Astrocyte of the cerebellum (primary cell): Measurements from ENCODE around the gene TTLL5.

Experiments used
- DNase-seq: peaks from one replicate; pipeline ENCODE4 v3.0.0-alpha.2; 2011; ENCODE audit warnings: low read depth
- H3K4me3 ChIP-seq: 2 replicates; pipeline ENCODE4 v1.5.1; 2011; ENCODE audit warnings: mild to moderate bottlenecking, low read depth, low read length, moderate library complexity
- in situ Hi-C: cut with HindIII; loops from 2 replicates; pipeline ENCODE4 v1.10.0; 2017; ENCODE audit warnings: low sequenced_read_pairs
- TF ChIP-seq, protein P1 (sequence below): IDR thresholded peaks from 2 replicates; pipeline ENCODE4 v1.5.1; 2012; ENCODE audit warnings: low read length, low read depth, moderate library complexity, mild to moderate bottlenecking; ENCODE audit errors: missing control alignments

The TTLL5 gene

GRCh38 chr14:75636100-75636692 lies 24.9 kb upstream of the TTLL5 start:
- TF ChIP-seq, protein P1, sequence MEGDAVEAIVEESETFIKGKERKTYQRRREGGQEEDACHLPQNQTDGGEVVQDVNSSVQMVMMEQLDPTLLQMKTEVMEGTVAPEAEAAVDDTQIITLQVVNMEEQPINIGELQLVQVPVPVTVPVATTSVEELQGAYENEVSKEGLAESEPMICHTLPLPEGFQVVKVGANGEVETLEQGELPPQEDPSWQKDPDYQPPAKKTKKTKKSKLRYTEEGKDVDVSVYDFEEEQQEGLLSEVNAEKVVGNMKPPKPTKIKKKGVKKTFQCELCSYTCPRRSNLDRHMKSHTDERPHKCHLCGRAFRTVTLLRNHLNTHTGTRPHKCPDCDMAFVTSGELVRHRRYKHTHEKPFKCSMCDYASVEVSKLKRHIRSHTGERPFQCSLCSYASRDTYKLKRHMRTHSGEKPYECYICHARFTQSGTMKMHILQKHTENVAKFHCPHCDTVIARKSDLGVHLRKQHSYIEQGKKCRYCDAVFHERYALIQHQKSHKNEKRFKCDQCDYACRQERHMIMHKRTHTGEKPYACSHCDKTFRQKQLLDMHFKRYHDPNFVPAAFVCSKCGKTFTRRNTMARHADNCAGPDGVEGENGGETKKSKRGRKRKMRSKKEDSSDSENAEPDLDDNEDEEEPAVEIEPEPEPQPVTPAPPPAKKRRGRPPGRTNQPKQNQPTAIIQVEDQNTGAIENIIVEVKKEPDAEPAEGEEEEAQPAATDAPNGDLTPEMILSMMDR: no peak
- in situ Hi-C loops: no loop called here
- H3K4me3 ChIP-seq: no peak overlapping the region
- DNase-seq: no peak

DNA sequence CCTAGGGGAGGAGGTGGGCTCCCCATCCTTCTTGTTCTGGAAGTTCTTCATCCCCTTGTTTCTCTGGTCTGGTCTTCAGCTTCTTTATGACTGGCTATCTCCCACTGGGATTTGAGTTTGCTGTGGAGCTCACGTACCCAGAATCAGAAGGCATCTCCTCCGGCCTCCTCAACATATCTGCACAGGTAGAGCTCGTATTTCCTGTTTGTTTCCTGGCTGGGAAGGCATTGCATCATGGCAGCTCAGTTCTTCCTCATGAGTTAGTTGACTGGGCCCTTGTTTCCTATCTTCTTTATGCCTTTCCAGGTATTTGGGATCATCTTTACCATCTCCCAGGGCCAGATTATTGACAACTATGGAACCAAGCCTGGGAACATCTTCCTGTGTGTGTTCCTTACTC lies 20.2 kb upstream of the TTLL5 start:
- TF ChIP-seq, protein P1: no peak
- H3K4me3 ChIP-seq: no peak overlapping the region
- in situ Hi-C loops: no loop called here
- no peak for DNase-seq

DNA sequence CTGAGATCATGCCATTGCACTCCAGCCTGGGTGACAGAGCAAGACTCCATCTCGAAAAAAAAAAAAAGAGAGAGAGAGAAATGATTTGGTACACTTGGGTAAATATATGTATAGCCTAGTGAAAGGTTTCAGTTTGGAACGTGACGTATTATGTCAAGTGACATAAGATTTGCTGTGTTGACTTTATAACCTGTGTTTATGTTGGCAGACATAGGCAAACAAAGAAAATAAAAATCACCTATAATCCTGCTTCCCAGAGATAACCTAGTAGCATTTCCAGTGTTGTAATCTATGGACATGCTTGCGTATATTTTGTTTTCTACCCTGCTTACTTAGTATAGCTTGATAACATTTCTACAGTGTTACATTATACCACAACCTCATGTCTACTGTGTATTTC lies 17.1 kb upstream of the TTLL5 start:
- TF ChIP-seq, protein P1: no peak
- in situ Hi-C loops: no loop called here
- DNase-seq: no peak
- no peak overlapping the region for H3K4me3 ChIP-seq

- in situ Hi-C loops: no loop called here
- TF ChIP-seq, protein P1: no peak
- no peak overlapping the region for H3K4me3 ChIP-seq
- DNase-seq: no peak
These were observed 16.0 kb upstream of the TTLL5 start for GRCh38 chr14:75645056-75645455.

DNA sequence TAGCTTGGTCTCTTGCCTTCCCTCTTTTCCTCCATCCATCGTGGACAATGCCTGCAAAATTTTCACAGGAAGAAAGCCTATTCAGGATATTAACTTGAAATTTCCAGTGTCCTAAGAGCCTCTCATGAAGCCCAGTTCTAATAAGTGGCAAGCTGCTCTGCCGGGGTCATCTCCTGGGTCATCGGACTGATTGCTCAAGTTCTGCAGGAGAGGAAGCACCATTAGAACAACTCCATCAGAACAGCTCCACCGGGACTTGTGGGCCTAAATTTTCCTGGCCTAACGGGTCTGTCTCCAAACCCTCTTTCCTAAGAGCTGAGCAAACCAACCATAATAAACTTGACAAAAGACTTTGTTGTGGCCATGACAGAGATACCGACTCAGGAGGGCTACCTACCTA lies 14.3 kb upstream of the TTLL5 start:
- H3K4me3 ChIP-seq: no peak overlapping the region
- TF ChIP-seq, protein P1: no peak

DNA sequence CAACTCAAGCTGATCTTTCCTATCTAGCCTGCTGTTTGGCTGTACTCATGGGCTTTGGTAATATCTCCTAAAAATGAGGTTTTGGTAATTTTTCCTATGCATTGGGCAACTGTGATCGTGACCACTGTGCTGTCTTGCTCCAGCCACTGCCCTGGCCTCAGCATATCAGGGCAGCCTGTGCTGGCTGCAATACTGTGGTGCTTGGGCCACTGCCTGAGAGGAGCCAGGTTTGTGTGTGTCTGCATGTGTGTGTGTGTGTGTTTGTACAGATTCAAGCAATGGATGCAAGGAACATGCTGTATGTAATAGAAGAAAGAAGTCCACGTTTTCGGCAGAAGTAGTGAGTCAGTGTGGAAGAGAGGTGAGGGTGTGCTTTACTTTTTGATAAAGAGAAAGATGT lies 13.4 kb upstream of the TTLL5 start:
- in situ Hi-C loops: no loop called here
- DNase-seq: peak; percentile 9
- TF ChIP-seq, protein P1: no peak

More for the DNA sequence above, 14.3 kb upstream of the TTLL5 start:
- DNase-seq: no peak
- in situ Hi-C loops: no loop called here

More for the DNA sequence above, 13.4 kb upstream of the TTLL5 start:
- no peak overlapping the region for H3K4me3 ChIP-seq
